Upper lobe of left lung (tissue), 4 donors: ENCODE measurements around the gene STX16.

Experiments used
- POLR2A ChIP-seq, 4 donors: fragments of 450-650 bp; IDR thresholded peaks; one replicate each; pipeline ENCODE4 v1.5.1; 2016 to 2017; ENCODE audit warnings: antibody characterized with exemption in 4 of 4, mild to moderate bottlenecking in 2 of 4
- POLR2AphosphoS5 ChIP-seq, 2 donors: sonication (generic); formaldehyde crosslinking; IDR thresholded peaks; one replicate each; pipeline ENCODE4 v1.5.1; 2017; ENCODE audit warnings: antibody characterized with exemption in 2 of 2
- TF ChIP-seq, protein P1 (sequence below), 6 experiments: fragments of 450-650 bp in 4 of 6; fragments of 200-600 bp in 2 of 6; sonication (generic) in 2 of 6; IDR thresholded peaks; one replicate each; pipeline ENCODE4 v1.5.1; 2016 to 2019; ENCODE audit warnings: antibody characterized with exemption in 6 of 6

DNA sequence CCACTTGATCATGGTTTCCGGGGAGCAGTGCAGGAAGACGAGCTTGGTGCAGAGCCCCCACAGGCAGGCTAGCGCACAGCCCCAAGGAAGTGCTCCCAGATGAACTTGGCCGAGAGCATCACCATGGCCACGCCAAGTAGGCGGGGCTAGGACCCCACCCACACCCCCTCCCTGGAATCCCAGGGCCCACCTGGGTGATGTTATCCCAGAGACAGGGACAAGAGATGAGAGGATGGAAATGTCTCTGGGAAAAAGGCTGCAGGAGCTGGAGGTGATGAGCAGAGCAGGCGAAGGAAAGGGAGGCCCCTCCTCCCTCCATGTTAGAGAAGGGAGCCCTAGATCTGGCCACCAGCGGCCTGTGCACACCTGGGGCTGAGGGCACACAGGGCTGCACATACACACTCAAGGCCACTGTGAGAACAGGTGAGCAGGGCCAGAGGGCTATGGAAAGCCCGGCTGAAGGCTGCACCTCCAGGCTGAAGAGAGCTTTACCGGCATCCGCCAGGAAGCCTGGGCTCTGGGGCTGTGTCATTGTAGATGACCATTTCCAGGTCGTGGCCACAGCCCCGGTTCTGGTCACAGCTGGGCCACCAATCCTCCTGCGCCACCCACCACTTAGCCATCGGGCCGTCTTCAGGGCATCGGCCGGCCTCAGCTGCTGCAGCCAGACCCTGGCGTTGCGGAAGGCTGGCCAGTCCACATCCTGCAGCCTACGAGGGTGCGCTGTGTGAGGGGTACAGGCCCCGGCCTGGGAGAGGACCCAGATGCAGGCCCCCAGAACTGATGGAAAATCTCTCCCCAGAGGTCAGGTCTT is 66.4 kb downstream of the STX16 start:
- TF ChIP-seq POLR2A (IDR thresholded peaks at IDR 0.05) (no peak), POLR2AphosphoS5 (IDR thresholded peaks at IDR 0.05) (no peak)
- TF ChIP-seq, protein P1, sequence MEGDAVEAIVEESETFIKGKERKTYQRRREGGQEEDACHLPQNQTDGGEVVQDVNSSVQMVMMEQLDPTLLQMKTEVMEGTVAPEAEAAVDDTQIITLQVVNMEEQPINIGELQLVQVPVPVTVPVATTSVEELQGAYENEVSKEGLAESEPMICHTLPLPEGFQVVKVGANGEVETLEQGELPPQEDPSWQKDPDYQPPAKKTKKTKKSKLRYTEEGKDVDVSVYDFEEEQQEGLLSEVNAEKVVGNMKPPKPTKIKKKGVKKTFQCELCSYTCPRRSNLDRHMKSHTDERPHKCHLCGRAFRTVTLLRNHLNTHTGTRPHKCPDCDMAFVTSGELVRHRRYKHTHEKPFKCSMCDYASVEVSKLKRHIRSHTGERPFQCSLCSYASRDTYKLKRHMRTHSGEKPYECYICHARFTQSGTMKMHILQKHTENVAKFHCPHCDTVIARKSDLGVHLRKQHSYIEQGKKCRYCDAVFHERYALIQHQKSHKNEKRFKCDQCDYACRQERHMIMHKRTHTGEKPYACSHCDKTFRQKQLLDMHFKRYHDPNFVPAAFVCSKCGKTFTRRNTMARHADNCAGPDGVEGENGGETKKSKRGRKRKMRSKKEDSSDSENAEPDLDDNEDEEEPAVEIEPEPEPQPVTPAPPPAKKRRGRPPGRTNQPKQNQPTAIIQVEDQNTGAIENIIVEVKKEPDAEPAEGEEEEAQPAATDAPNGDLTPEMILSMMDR (IDR thresholded peaks at IDR 0.05) = no peak
